Immature natural killer cell (primary cell): ENCODE data around the gene RNF14. TPM values are rescaled to one million over a fixed set of nuclear protein-coding genes. Genes with fewer than 3 reads are reported as not detected.
A peak's percentile ranks its signal among the peaks of the same experiment; 100 is the strongest.
"Not testable (repeated sequence)": the region's sequence is repeated elsewhere in the genome, so short reads cannot be mapped to it uniquely, and the experiment has no call there.

Experiments
- DNase-seq, 3 donors: peaks; one replicate each; pipeline ENCODE4 v3.0.0; 2022; ENCODE audit warnings: mixed read lengths in 1 of 3
- H3K27ac Mint-ChIP-seq, 6 donors: one replicate each; pipeline ENCODE4 v1.8.0; 2020; ENCODE audit warnings: mixed read lengths in 6 of 6, mild to moderate bottlenecking in 5 of 6, inconsistent platforms in 4 of 6, moderate library complexity in 3 of 6
- H3K27me3 Mint-ChIP-seq, 3 donors: one replicate each; pipeline ENCODE4 v1.8.0; 2020 to 2021; ENCODE audit warnings: low read depth in 3 of 3, mild to moderate bottlenecking in 3 of 3, mixed read lengths in 3 of 3, moderate library complexity in 3 of 3, inconsistent platforms in 1 of 3
- H3K36me3 Mint-ChIP-seq, 3 donors: one replicate each; pipeline ENCODE4 v1.8.0; 2020; ENCODE audit warnings: mixed read lengths in 3 of 3, inconsistent platforms in 2 of 3, mild to moderate bottlenecking in 2 of 3
- H3K4me1 Mint-ChIP-seq, 2 donors: one replicate each; pipeline ENCODE4 v1.8.0; 2020; ENCODE audit warnings: inconsistent platforms in 2 of 2, mild to moderate bottlenecking in 2 of 2, mixed read lengths in 2 of 2, moderate library complexity in 1 of 2
- H3K4me3 Mint-ChIP-seq, 5 donors: one replicate each; pipeline ENCODE4 v1.8.0; 2020; ENCODE audit warnings: mild to moderate bottlenecking in 5 of 5, mixed read lengths in 5 of 5, inconsistent platforms in 3 of 5, moderate library complexity in 3 of 5
- H3K9me3 Mint-ChIP-seq, 6 donors: one replicate each; pipeline ENCODE4 v1.8.0; 2020; ENCODE audit warnings: mild to moderate bottlenecking in 6 of 6, mixed read lengths in 6 of 6, inconsistent platforms in 4 of 6, moderate library complexity in 3 of 6
- polyA plus RNA-seq, 3 donors: library from polyadenylated mRNA; unstranded; fragments of 300-500 nt; fragmentation: Illumina TruSeq; gene quantifications; one replicate each; pipeline ENCODE4 v1.2.3, GENCODE V29; 2021

The RNF14 gene
- 10 to 100 TPM; 58.9 to 86.6 (median 70.9) TPM for polyA plus RNA-seq

GRCh38 chr5:141968914-141969608 is at the start of gene RNF14:
Gene RNF14 (plus strand): TSS chr5:141969105. CDS start chr5:141973589, 4,484 bp downstream.
- Mint-ChIP-seq H3K9me3 (no peaks in the 10 kb centered on the region), H3K27me3 (peaks cover 2 to 8% (median 2%) of the 10 kb centered on the region in 3 donors), H3K4me3 (peak within 1 kb of the TSS; percentile 91 to 95 (median 95)), H3K36me3 (peaks cover 0 to 4% (median 2%) of the 10 kb centered on the region in 3 donors), H3K27ac (peak within 1 kb of the TSS; percentile 95 to 98 (median 97)), H3K4me1 (peaks cover 33 to 43% of the 10 kb centered on the region in 2 donors)
- peak; percentile 94 to 95 (median 94) for DNase-seq

- DNase-seq, result no peak
- peaks cover 23 to 26% of the 10 kb centered on the region in 2 donors for H3K4me1 Mint-ChIP-seq
- peaks cover 0 to 8% (median 4%) of the 10 kb centered on the region in 3 donors for H3K36me3 Mint-ChIP-seq
- H3K9me3 Mint-ChIP-seq, result no peaks in the 10 kb centered on the region
- peaks cover 0 to 11% (median 9%) of the 10 kb centered on the region in 3 donors for H3K27me3 Mint-ChIP-seq
- H3K4me3 Mint-ChIP-seq, result no peak overlapping the region
- peak overlapping the region in 1 of 6 donors; percentile 13 for H3K27ac Mint-ChIP-seq
Observed at GRCh38 chr5:141919218-141920119, 49.4 kb upstream of the RNF14 start.

- Mint-ChIP-seq H3K36me3 (peaks cover 0 to 9% (median 9%) of the 10 kb centered on the region in 3 donors), H3K9me3 (no peaks in the 10 kb centered on the region), H3K27me3 (peaks cover 0 to 8% (median 4%) of the 10 kb centered on the region in 3 donors), H3K4me1 (peaks cover 26% of the 10 kb centered on the region in 2 donors), H3K4me3 (no peak overlapping the region), H3K27ac (peak overlapping the region in 2 of 6 donors; percentile 32)
- no peak for DNase-seq
Observed at GRCh38 chr5:141920771-141921170, 48.1 kb upstream of the RNF14 start.

GRCh38 chr5:141922827-141923447 is 46.0 kb upstream of the RNF14 start:
- Mint-ChIP-seq H3K4me1 (peaks cover 26 to 42% of the 10 kb centered on the region in 2 donors), H3K4me3 (peak overlapping the region; percentile 89 to 97 (median 92)), H3K27ac (peak overlapping the region; percentile 90 to 98 (median 96)), H3K36me3 (peaks cover 3 to 25% (median 21%) of the 10 kb centered on the region in 3 donors)
- not testable (repeated sequence) for DNase-seq, H3K9me3 Mint-ChIP-seq, H3K27me3 Mint-ChIP-seq

- Mint-ChIP-seq H3K36me3 (peaks cover 5 to 31% (median 26%) of the 10 kb centered on the region in 3 donors), H3K4me1 (peaks cover 27 to 45% of the 10 kb centered on the region in 2 donors), H3K27ac (peak within 1 kb of the TSS; percentile 90 to 98 (median 96)), H3K27me3 (peaks cover 0 to 8% (median 7%) of the 10 kb centered on the region in 3 donors), H3K4me3 (peak within 1 kb of the TSS; percentile 89 to 97 (median 92)), H3K9me3 (no peaks in the 10 kb centered on the region)
- peak; percentile 89 to 90 (median 90) for DNase-seq
Observed at GRCh38 chr5:141923448-141924313, 45.2 kb upstream of the RNF14 start, which contains the start of gene DELE1. Gene DELE1 (plus strand): TSS chr5:141923871. CDS start chr5:141923942, 71 bp downstream.

- H3K36me3 Mint-ChIP-seq, result peaks cover 17 to 45% (median 39%) of the 10 kb centered on the region in 3 donors
- H3K9me3 Mint-ChIP-seq, result no peaks in the 10 kb centered on the region
- peaks cover 2 to 7% (median 6%) of the 10 kb centered on the region in 3 donors for H3K27me3 Mint-ChIP-seq
- peaks cover 27 to 45% of the 10 kb centered on the region in 2 donors for H3K4me1 Mint-ChIP-seq
- no peak overlapping the region for H3K27ac Mint-ChIP-seq
- no peak for DNase-seq
- H3K4me3 Mint-ChIP-seq, result no peak overlapping the region
Observed at GRCh38 chr5:141926434-141926833, 42.5 kb upstream of the RNF14 start.

- H3K9me3 Mint-ChIP-seq, result no peaks in the 10 kb centered on the region
- peaks cover 2 to 7% (median 6%) of the 10 kb centered on the region in 3 donors for H3K27me3 Mint-ChIP-seq
- peaks cover 21 to 41% of the 10 kb centered on the region in 2 donors for H3K4me1 Mint-ChIP-seq
- DNase-seq, result no peak
- no peak overlapping the region for H3K4me3 Mint-ChIP-seq
- peak overlapping the region in 2 of 6 donors; percentile 9 to 41 for H3K27ac Mint-ChIP-seq
- peaks cover 19 to 59% (median 41%) of the 10 kb centered on the region in 3 donors for H3K36me3 Mint-ChIP-seq
Observed at GRCh38 chr5:141928051-141928450, 40.9 kb upstream of the RNF14 start.

- Mint-ChIP-seq H3K9me3 (no peaks in the 10 kb centered on the region), H3K27me3 (peaks cover 2 to 3% (median 2%) of the 10 kb centered on the region in 3 donors), H3K4me3 (no peak overlapping the region), H3K36me3 (peaks cover 24 to 59% (median 38%) of the 10 kb centered on the region in 3 donors), H3K4me1 (peaks cover 6 to 26% of the 10 kb centered on the region in 2 donors), H3K27ac (no peak overlapping the region)
- DNase-seq, result no peak
Observed at GRCh38 chr5:141929398-141930058, 39.4 kb upstream of the RNF14 start.

- H3K4me1 Mint-ChIP-seq, result peaks cover 1 to 15% of the 10 kb centered on the region in 2 donors
- no peaks in the 10 kb centered on the region for H3K9me3 Mint-ChIP-seq
- no peak for DNase-seq
- peaks cover 0 to 3% (median 2%) of the 10 kb centered on the region in 3 donors for H3K27me3 Mint-ChIP-seq
- H3K36me3 Mint-ChIP-seq, result peaks cover 36 to 64% (median 36%) of the 10 kb centered on the region in 3 donors
- H3K27ac Mint-ChIP-seq, result no peak overlapping the region
- H3K4me3 Mint-ChIP-seq, result no peak overlapping the region
Observed at GRCh38 chr5:141931694-141932093, 37.2 kb upstream of the RNF14 start.

GRCh38 chr5:141933151-141933550 is 35.8 kb upstream of the RNF14 start:
- H3K36me3 Mint-ChIP-seq, result peaks cover 25 to 53% (median 33%) of the 10 kb centered on the region in 3 donors

GRCh38 chr5:141934099-141934844 is 34.6 kb upstream of the RNF14 start:
- Mint-ChIP-seq H3K27ac (no peak overlapping the region), H3K4me3 (no peak overlapping the region), H3K36me3 (peaks cover 20 to 49% (median 28%) of the 10 kb centered on the region in 3 donors), H3K27me3 (peaks cover 0 to 2% (median 0%) of the 10 kb centered on the region in 3 donors), H3K4me1 (peaks cover 0 to 5% of the 10 kb centered on the region in 2 donors), H3K9me3 (no peaks in the 10 kb centered on the region)
- DNase-seq, result no peak

More at GRCh38 chr5:141933151-141933550, 35.8 kb upstream of the RNF14 start:
- H3K4me1 Mint-ChIP-seq, result peaks cover under 1% of the 10 kb centered on the region in 2 donors
- no peaks in the 10 kb centered on the region for H3K9me3 Mint-ChIP-seq
- H3K27me3 Mint-ChIP-seq, result peaks cover 0 to 2% (median 0%) of the 10 kb centered on the region in 3 donors
- peak overlapping the region in 1 of 6 donors; percentile 8 for H3K27ac Mint-ChIP-seq
- H3K4me3 Mint-ChIP-seq, result no peak overlapping the region
- no peak for DNase-seq
